GM21576 (cell line): ENCODE measurements around the gene DTNA.

Experiments
- ATAC-seq: cut with Tn5 transposase; IDR thresholded peaks from one replicate; pipeline ENCODE4 v1.9.1; 2021; ENCODE audit warnings: mild to moderate bottlenecking, moderate library complexity; ENCODE audit not compliant: unreplicated experiment

DTNA gene

GRCh38 chr18:34847408-34847807, 137.3 kb downstream of the DTNA start:
- ATAC-seq, result no peak

- ATAC-seq, result no peak
Measured at GRCh38 chr18:34848156-34848555, 138.1 kb downstream of the DTNA start.

GRCh38 chr18:34848695-34849094, 138.6 kb downstream of the DTNA start:
- no peak for ATAC-seq

GRCh38 chr18:34857320-34857719, 147.2 kb downstream of the DTNA start:
- ATAC-seq, result no peak

- ATAC-seq, result no peak
Measured at GRCh38 chr18:34858188-34858587, 148.1 kb downstream of the DTNA start.

GRCh38 chr18:34859496-34859895, 149.4 kb downstream of the DTNA start:
- ATAC-seq, result no peak

- ATAC-seq, result no peak
Measured at GRCh38 chr18:34862561-34862960, 152.5 kb downstream of the DTNA start.

GRCh38 chr18:34863702-34864101, 153.6 kb downstream of the DTNA start:
- no peak for ATAC-seq

GRCh38 chr18:34864836-34865497, 154.9 kb downstream of the DTNA start:
- no peak for ATAC-seq

- ATAC-seq, result no peak
Measured at GRCh38 chr18:34866310-34866709, 156.2 kb downstream of the DTNA start.

GRCh38 chr18:34866739-34867138, 156.6 kb downstream of the DTNA start:
- ATAC-seq, result no peak

GRCh38 chr18:34867520-34867919, 157.4 kb downstream of the DTNA start:
- no peak for ATAC-seq

GRCh38 chr18:34870555-34871310, 160.6 kb downstream of the DTNA start:
- ATAC-seq, result no peak

GRCh38 chr18:34871435-34871834, 161.3 kb downstream of the DTNA start:
- ATAC-seq, result no peak

GRCh38 chr18:34872066-34872465, 162.0 kb downstream of the DTNA start:
- no peak for ATAC-seq

- no peak for ATAC-seq
Measured at GRCh38 chr18:34873986-34874580, 164.0 kb downstream of the DTNA start.

GRCh38 chr18:34875150-34875549, 165.1 kb downstream of the DTNA start:
- ATAC-seq, result no peak

GRCh38 chr18:34880403-34880802, 170.3 kb downstream of the DTNA start:
- ATAC-seq, result no peak

- ATAC-seq, result no peak
Measured at GRCh38 chr18:34880882-34881834, 171.1 kb downstream of the DTNA start.

GRCh38 chr18:34884436-34884835, 174.3 kb downstream of the DTNA start:
- ATAC-seq, result no peak

GRCh38 chr18:34886177-34886576, 176.1 kb downstream of the DTNA start:
- no peak for ATAC-seq
